CD4-positive, alpha-beta T cell (primary cell): ENCODE data around the gene GDF2. TPM values are rescaled to one million over a fixed set of nuclear protein-coding genes. Genes with fewer than 3 reads are reported as not detected.

ENCODE experiments used
- ATAC-seq: fragments of 200-7000 bp; cut with Tn5 transposase; one replicate; pipeline ENCODE4 v1.10.0; 2022; ENCODE audit warnings: mild to moderate bottlenecking; ENCODE audit not compliant: poor library complexity
- CTCF ChIA-PET: fragments of 350-600 bp; sonication (Branson Sonifier 250); formaldehyde crosslinking; loops from one replicate; lab custom pipeline; 2021; ENCODE audit warnings: antibody characterized with exemption, inconsistent platforms; lab: Charles Lee
- POLR2A ChIA-PET: fragments of 350-600 bp; sonication (Branson Sonifier 250); formaldehyde crosslinking; loops from one replicate; lab custom pipeline; 2021; ENCODE audit warnings: antibody characterized with exemption, inconsistent platforms; lab: Charles Lee
- DNase-seq, 14 experiments: peaks; one replicate each; pipeline ENCODE4 v3.0.0-alpha.2; 2013 to 2020; ENCODE audit warnings: mixed read lengths in 2 of 14
- H3K27ac ChIP-seq, 2 donors: one replicate each; pipeline versions ENCODE4 v1.5.1 to v1.7.0; 2013; ENCODE audit warnings: low read length in 2 of 2, low read depth in 1 of 2, mild to moderate bottlenecking in 1 of 2
- H3K27me3 ChIP-seq, 2 experiments: 1 replicate in 1 of 2; 2 replicates in 1 of 2; pipeline versions ENCODE4 v1.6.1 to v1.7.0; 2013; ENCODE audit warnings: low read length in 2 of 2, control low read depth in 1 of 2, mild to moderate bottlenecking in 1 of 2, moderate library complexity in 1 of 2; ENCODE audit not compliant: insufficient read depth in 2 of 2, control insufficient read depth in 1 of 2
- H3K36me3 ChIP-seq: one replicate; pipeline ENCODE4 v1.6.1; 2013; ENCODE audit warnings: low read length, control low read depth; ENCODE audit not compliant: insufficient read depth
- H3K4me1 ChIP-seq: one replicate; pipeline ENCODE4 v1.6.1; 2013; ENCODE audit warnings: low read length, control low read depth; ENCODE audit not compliant: insufficient read depth
- H3K4me3 ChIP-seq: one replicate; pipeline ENCODE4 v1.5.1; 2013; ENCODE audit warnings: mild to moderate bottlenecking, low read length, moderate library complexity
- H3K9me3 ChIP-seq, 2 experiments: 1 replicate in 1 of 2; 2 replicates in 1 of 2; pipeline versions ENCODE4 v1.6.1 to v1.7.0; 2013; ENCODE audit warnings: low read length in 2 of 2, mild to moderate bottlenecking in 2 of 2, control low read depth in 1 of 2, moderate library complexity in 1 of 2; ENCODE audit not compliant: control insufficient read depth in 1 of 2, insufficient read depth in 1 of 2
- H3K27ac Mint-ChIP-seq: one replicate; pipeline ENCODE4 v1.8.0; 2020; ENCODE audit warnings: mixed read lengths
- H3K27me3 Mint-ChIP-seq: one replicate; pipeline ENCODE4 v1.8.0; 2021; ENCODE audit warnings: mixed read lengths
- H3K36me3 Mint-ChIP-seq: one replicate; pipeline ENCODE4 v1.8.0; 2021; ENCODE audit warnings: low read depth, mixed read lengths
- H3K4me1 Mint-ChIP-seq: one replicate; pipeline ENCODE4 v1.8.0; 2021; ENCODE audit warnings: low read depth, mixed read lengths
- H3K4me3 Mint-ChIP-seq: one replicate; pipeline ENCODE4 v1.8.0; 2020; ENCODE audit warnings: mild to moderate bottlenecking, mixed read lengths
- H3K9me3 Mint-ChIP-seq: one replicate; pipeline ENCODE4 v1.8.0; 2020; ENCODE audit warnings: mixed read lengths
- intact Hi-C, 2 experiments: fragments of 100-400 bp; cut with DNase I in 1 of 2; cut with micrococcal nuclease in 1 of 2; formaldehyde crosslinking; loops; one replicate each; pipeline versions ENCODE4 v1.15.1 to v1.9.0; 2023 to 2025; cut with DNase I, micrococcal nuclease
- total RNA-seq, 174 experiments: library from RNA in 2 of 174; stranded (reverse) in 2 of 174; gene quantifications; one replicate each; pipeline ENCODE4 v1.2.3 and lab custom pipeline; 2021 to 2026
- TF ChIP-seq, protein P1 (sequence below): fragments of 200-600 bp; IDR thresholded peaks from one replicate; pipeline ENCODE4 v1.8.0; 2022; ENCODE audit warnings: antibody characterized with exemption, mild to moderate bottlenecking

The GDF2 gene
- total RNA-seq, 2 experiments from 2014 or later, result not detected

DNA sequence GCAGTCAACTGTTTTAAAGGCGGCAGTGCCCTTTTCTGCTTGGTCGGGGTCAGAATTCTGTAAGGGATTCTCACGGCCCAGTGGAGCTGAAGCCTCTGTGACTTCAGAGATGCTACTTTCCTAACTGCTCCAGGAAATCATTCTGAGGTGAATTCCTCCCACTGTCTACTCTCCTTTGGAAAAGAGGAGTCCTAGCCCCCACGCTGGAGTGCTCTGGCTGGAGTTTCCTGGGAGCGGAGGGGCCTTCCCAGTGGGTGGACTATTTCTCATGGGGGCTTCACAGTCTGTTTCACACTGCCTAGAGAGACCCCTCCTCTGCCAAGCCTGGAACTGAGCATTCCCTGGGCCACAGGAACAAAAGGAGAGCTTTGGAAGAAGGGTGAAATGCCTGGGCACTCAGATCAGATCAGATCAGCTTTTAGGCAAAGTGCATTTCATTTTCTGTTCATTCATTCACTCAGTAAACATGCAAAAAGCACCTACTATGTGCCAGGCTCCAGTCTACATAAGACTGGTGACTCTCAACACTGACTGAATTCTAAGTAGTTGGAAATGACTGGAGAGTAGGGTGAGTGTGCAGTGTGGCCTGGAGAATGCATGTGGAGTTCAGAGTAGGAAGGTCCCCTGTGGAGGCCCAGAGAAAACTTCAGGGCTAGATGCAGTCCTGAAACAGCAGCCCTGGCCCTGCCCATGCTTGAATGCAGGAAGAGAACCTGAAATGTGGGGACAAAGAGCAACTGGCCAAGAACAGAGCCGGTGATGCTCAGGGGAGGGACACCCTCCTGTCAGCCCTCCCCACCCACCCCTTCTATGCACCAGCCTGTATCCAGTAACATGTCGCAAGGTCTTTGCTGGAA is 49.6 kb downstream of the GDF2 start:
- H3K4me3 ChIP-seq, result no peak overlapping the region
- ATAC-seq (no peak), DNase-seq (peak in 1 of 14 experiments; percentile 10)
- intact Hi-C loops, result no loop called here
- POLR2A ChIA-PET, result no interaction called here
- no peaks in the 10 kb centered on the region for H3K36me3 ChIP-seq
- CTCF ChIA-PET, result no interaction called here
- peaks cover 25% of the 10 kb centered on the region for H3K27me3 Mint-ChIP-seq
- no peaks in the 10 kb centered on the region for H3K36me3 Mint-ChIP-seq
- peaks cover 8 to 14% of the 10 kb centered on the region in 2 experiments for H3K27me3 ChIP-seq
- TF ChIP-seq, protein P1, sequence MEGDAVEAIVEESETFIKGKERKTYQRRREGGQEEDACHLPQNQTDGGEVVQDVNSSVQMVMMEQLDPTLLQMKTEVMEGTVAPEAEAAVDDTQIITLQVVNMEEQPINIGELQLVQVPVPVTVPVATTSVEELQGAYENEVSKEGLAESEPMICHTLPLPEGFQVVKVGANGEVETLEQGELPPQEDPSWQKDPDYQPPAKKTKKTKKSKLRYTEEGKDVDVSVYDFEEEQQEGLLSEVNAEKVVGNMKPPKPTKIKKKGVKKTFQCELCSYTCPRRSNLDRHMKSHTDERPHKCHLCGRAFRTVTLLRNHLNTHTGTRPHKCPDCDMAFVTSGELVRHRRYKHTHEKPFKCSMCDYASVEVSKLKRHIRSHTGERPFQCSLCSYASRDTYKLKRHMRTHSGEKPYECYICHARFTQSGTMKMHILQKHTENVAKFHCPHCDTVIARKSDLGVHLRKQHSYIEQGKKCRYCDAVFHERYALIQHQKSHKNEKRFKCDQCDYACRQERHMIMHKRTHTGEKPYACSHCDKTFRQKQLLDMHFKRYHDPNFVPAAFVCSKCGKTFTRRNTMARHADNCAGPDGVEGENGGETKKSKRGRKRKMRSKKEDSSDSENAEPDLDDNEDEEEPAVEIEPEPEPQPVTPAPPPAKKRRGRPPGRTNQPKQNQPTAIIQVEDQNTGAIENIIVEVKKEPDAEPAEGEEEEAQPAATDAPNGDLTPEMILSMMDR, result no peak
- H3K9me3 ChIP-seq, result peaks cover 0 to 7% of the 10 kb centered on the region in 2 experiments
- no peaks in the 10 kb centered on the region for H3K4me1 Mint-ChIP-seq
- no peak overlapping the region for H3K4me3 Mint-ChIP-seq
- H3K27ac ChIP-seq, result no peak overlapping the region
- H3K4me1 ChIP-seq, result no peaks in the 10 kb centered on the region
- H3K27ac Mint-ChIP-seq, result no peak overlapping the region
- H3K9me3 Mint-ChIP-seq, result no peaks in the 10 kb centered on the region

DNA sequence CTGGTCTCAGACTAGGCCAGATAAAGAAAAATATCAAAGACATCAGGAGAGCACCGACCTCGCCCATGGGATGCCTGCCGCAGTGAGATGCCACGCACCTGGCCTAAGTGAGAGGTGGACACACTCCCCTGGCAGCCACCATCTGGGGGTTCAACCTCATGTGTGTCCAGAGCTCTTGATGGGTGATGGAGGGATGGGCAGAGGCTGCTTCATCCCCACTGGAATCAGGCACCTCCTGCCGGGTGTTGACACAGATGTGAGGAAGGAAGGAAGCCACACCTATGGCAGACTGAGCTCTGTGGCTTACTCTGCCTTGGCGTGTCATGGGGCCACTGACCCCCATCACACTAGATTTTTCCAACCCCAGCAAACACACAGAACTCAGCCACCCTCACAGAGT is 50.5 kb downstream of the GDF2 start:
- Mint-ChIP-seq H3K36me3 (no peaks in the 10 kb centered on the region), H3K9me3 (no peaks in the 10 kb centered on the region), H3K4me1 (peaks cover 6% of the 10 kb centered on the region), H3K4me3 (no peak overlapping the region), H3K27me3 (peaks cover 34% of the 10 kb centered on the region), H3K27ac (no peak overlapping the region)
- TF ChIP-seq, protein P1, result no peak
- Histone ChIP-seq H3K4me3 (no peak overlapping the region), H3K27ac (no peak overlapping the region), H3K36me3 (no peaks in the 10 kb centered on the region), H3K9me3 (peaks cover 0 to 7% of the 10 kb centered on the region in 2 experiments), H3K27me3 (peaks cover 12 to 17% of the 10 kb centered on the region in 2 experiments), H3K4me1 (no peaks in the 10 kb centered on the region)
- DNase-seq, result peak in 1 of 14 experiments; percentile 29
- ChIA-PET CTCF (no interaction called here), POLR2A (no interaction called here)
- ATAC-seq, result no peak
- intact Hi-C loops, result no loop called here

DNA sequence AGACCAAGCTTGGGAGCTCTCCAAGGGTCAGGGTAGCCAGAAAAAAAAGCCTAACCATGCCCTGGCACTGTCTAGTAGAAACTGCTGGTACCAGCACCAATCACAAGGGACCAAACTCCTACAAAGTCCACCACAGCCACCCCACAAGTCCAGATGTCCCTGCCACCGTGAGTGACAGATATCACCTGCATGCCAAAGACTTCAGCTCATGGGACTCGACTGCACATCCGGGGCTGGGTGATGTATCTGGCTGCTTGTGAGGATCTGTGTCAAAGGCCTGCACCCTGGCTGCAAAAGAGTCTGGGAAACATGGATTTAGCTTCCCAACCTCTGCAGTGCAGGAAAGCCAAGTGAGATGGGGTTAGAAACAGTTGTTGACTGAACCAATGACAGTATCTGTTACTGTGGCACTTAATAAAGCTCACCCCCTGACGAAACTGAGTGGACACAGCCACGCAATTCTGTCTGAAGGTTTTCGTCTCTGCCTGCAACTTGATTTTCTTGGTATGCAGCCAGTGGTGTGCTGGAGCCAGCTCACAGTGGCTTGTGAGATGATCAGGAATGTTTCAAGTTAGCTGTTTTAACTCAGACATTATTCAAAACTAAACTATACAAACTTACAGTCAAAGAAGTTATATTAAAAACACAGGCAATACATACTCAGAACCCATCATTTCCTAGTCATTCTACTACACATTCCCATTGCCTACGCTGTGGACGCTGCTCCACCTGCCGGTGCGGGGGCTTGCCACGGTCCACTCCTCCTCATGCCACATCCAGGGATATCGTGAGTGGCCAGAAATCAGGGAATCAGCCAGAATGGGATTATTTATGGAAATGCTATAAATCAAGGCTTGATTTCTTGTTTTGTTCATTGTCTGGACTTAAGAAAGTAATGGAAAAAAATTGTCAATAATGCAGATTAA is 52.6 kb downstream of the GDF2 start:
- no peak for DNase-seq
- Histone ChIP-seq H3K4me1 (no peaks in the 10 kb centered on the region), H3K27me3 (peaks cover 17 to 24% of the 10 kb centered on the region in 2 experiments), H3K9me3 (peaks cover 0 to 3% of the 10 kb centered on the region in 2 experiments), H3K27ac (no peak overlapping the region), H3K4me3 (no peak overlapping the region), H3K36me3 (no peaks in the 10 kb centered on the region)
- Mint-ChIP-seq H3K27me3 (peaks cover 53% of the 10 kb centered on the region), H3K27ac (no peak overlapping the region), H3K4me1 (peaks cover 7% of the 10 kb centered on the region), H3K9me3 (no peaks in the 10 kb centered on the region), H3K36me3 (no peaks in the 10 kb centered on the region), H3K4me3 (no peak overlapping the region)
- intact Hi-C loops, result no loop called here
- TF ChIP-seq, protein P1, result no peak
- no peak for ATAC-seq
- CTCF ChIA-PET, result interaction anchor here (1.0 kb wide), 1 partner anchor 34 kb away, joined by 4 read pairs; no protein-coding TSS in a partner anchor
- POLR2A ChIA-PET, result no interaction called here
